ENCODE data around the gene DNASE1L2. TPM values are rescaled to one million over a fixed set of nuclear protein-coding genes. Genes with fewer than 3 reads are reported as not detected.

The DNASE1L2 gene
- total and polyA plus RNA-seq, 4 donors = 0.13 to 0.67 (median 0.28) TPM

- TF ChIP-seq FOXA1 (IDR thresholded peaks at IDR 0.05) (no peak), RXRA (IDR thresholded peaks at IDR 0.05) (no peak), TAF1 (conservative IDR thresholded peaks at IDR 0.05) (no peak), GABPA (IDR thresholded peaks at IDR 0.05 in 1 of 2, conservative IDR thresholded peaks at IDR 0.05 in 1 of 2) (no peak), HNF4G (IDR thresholded peaks at IDR 0.05) (no peak), HNF4A (conservative IDR thresholded peaks at IDR 0.05) (no peak), RAD21 (IDR thresholded peaks at IDR 0.05) (no peak)
- TF ChIP-seq, protein P1, sequence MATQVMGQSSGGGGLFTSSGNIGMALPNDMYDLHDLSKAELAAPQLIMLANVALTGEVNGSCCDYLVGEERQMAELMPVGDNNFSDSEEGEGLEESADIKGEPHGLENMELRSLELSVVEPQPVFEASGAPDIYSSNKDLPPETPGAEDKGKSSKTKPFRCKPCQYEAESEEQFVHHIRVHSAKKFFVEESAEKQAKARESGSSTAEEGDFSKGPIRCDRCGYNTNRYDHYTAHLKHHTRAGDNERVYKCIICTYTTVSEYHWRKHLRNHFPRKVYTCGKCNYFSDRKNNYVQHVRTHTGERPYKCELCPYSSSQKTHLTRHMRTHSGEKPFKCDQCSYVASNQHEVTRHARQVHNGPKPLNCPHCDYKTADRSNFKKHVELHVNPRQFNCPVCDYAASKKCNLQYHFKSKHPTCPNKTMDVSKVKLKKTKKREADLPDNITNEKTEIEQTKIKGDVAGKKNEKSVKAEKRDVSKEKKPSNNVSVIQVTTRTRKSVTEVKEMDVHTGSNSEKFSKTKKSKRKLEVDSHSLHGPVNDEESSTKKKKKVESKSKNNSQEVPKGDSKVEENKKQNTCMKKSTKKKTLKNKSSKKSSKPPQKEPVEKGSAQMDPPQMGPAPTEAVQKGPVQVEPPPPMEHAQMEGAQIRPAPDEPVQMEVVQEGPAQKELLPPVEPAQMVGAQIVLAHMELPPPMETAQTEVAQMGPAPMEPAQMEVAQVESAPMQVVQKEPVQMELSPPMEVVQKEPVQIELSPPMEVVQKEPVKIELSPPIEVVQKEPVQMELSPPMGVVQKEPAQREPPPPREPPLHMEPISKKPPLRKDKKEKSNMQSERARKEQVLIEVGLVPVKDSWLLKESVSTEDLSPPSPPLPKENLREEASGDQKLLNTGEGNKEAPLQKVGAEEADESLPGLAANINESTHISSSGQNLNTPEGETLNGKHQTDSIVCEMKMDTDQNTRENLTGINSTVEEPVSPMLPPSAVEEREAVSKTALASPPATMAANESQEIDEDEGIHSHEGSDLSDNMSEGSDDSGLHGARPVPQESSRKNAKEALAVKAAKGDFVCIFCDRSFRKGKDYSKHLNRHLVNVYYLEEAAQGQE (IDR thresholded peaks at IDR 0.05) = no peak
- TF ChIP-seq, protein P2, sequence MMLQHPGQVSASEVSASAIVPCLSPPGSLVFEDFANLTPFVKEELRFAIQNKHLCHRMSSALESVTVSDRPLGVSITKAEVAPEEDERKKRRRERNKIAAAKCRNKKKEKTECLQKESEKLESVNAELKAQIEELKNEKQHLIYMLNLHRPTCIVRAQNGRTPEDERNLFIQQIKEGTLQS (IDR thresholded peaks at IDR 0.05) = no peak
- Histone ChIP-seq H3K27me3 (ENCODE audit: control insufficient read depth in 4 of 4, insufficient read depth in 4 of 4, low read length in 3 of 4) (no peaks in the 10 kb centered on the region), H3K9ac (ENCODE audit: low read depth in 1 of 2, low read length in 2 of 2) (no peak overlapping the region), H3K4me1 (ENCODE audit: control insufficient read depth in 4 of 4, insufficient read depth in 4 of 4, low read length in 3 of 4) (no peaks in the 10 kb centered on the region), H3K4me3 (ENCODE audit: low read depth in 1 of 3, low read length in 3 of 3) (no peak overlapping the region), H3K27ac (ENCODE audit: low read depth in 1 of 2, low read length in 2 of 2) (no peak overlapping the region), H3K36me3 (ENCODE audit: control insufficient read depth in 4 of 4, insufficient read depth in 3 of 4, low read depth in 1 of 4, low read length in 3 of 4) (no peaks in the 10 kb centered on the region), H3K9me3 (ENCODE audit: control insufficient read depth in 4 of 4, low read length in 3 of 4) (no peaks in the 10 kb centered on the region)
- DNase-seq (ENCODE audit: low spot score) = no peak
- WGBS = 88% methylated on average over 24 of the region's 24 CpGs
Observed at GRCh38 chr16:2280981-2281542, 44.8 kb downstream of the DNASE1L2 start.

DNA sequence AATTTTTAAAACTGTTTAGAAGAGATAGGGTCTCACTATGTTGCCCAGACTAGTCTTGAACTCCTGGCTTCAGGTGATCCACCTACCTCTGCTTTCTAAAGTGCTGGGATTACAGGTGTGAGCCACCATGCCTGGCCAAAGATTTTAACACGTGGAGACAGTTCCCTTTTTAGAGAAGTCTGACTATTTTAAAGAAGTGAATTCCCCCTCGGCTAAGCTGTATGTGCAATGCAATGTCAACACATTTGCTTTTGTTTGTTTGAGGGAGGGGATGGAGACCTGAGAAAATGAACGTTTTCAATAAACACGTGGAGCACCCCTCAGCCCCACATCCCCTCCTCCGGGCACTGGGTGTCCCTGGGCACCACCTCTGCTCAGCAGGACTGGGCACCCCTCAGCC is 46.0 kb downstream of the DNASE1L2 start:
- WGBS = 55% methylated on average over 5 of the region's 5 CpGs
- Histone ChIP-seq H3K36me3 (ENCODE audit: control insufficient read depth in 4 of 4, insufficient read depth in 3 of 4, low read depth in 1 of 4, low read length in 3 of 4) (no peaks in the 10 kb centered on the region), H3K4me3 (ENCODE audit: low read depth in 1 of 3, low read length in 3 of 3) (no peak overlapping the region)

GRCh38 chr16:2282866-2283555 is 46.8 kb downstream of the DNASE1L2 start:
- Histone ChIP-seq H3K4me1 (ENCODE audit: control insufficient read depth in 4 of 4, insufficient read depth in 4 of 4, low read length in 3 of 4) (no peaks in the 10 kb centered on the region), H3K4me3 (ENCODE audit: low read depth in 1 of 3, low read length in 3 of 3) (no peak overlapping the region), H3K27ac (ENCODE audit: low read depth in 1 of 2, low read length in 2 of 2) (no peak overlapping the region), H3K36me3 (ENCODE audit: control insufficient read depth in 4 of 4, insufficient read depth in 3 of 4, low read depth in 1 of 4, low read length in 3 of 4) (no peaks in the 10 kb centered on the region), H3K27me3 (ENCODE audit: control insufficient read depth in 4 of 4, insufficient read depth in 4 of 4, low read length in 3 of 4) (no peaks in the 10 kb centered on the region), H3K9me3 (ENCODE audit: control insufficient read depth in 4 of 4, low read length in 3 of 4) (no peaks in the 10 kb centered on the region), H3K9ac (ENCODE audit: low read depth in 1 of 2, low read length in 2 of 2) (no peak overlapping the region)
- TF ChIP-seq, protein P3, sequence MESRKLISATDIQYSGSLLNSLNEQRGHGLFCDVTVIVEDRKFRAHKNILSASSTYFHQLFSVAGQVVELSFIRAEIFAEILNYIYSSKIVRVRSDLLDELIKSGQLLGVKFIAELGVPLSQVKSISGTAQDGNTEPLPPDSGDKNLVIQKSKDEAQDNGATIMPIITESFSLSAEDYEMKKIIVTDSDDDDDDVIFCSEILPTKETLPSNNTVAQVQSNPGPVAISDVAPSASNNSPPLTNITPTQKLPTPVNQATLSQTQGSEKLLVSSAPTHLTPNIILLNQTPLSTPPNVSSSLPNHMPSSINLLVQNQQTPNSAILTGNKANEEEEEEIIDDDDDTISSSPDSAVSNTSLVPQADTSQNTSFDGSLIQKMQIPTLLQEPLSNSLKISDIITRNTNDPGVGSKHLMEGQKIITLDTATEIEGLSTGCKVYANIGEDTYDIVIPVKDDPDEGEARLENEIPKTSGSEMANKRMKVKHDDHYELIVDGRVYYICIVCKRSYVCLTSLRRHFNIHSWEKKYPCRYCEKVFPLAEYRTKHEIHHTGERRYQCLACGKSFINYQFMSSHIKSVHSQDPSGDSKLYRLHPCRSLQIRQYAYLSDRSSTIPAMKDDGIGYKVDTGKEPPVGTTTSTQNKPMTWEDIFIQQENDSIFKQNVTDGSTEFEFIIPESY (IDR thresholded peaks at IDR 0.05) = no peak
- TF ChIP-seq EGR1 (IDR thresholded peaks at IDR 0.05; ENCODE audit: low read depth in 2 of 2) (no peak), RXRA (IDR thresholded peaks at IDR 0.05) (no peak), GABPA (IDR thresholded peaks at IDR 0.05 in 1 of 2, conservative IDR thresholded peaks at IDR 0.05 in 1 of 2) (no peak), FOXA1 (IDR thresholded peaks at IDR 0.05) (no peak)
- TF ChIP-seq, protein P4, sequence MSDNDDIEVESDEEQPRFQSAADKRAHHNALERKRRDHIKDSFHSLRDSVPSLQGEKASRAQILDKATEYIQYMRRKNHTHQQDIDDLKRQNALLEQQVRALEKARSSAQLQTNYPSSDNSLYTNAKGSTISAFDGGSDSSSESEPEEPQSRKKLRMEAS (IDR thresholded peaks at IDR 0.05) = no peak
- DNase-seq (ENCODE audit: low spot score) = no peak
- WGBS = 86% methylated on average over 26 of the region's 26 CpGs

More for the DNA sequence above, 46.0 kb downstream of the DNASE1L2 start:
- Histone ChIP-seq H3K4me1 (ENCODE audit: control insufficient read depth in 4 of 4, insufficient read depth in 4 of 4, low read length in 3 of 4) (no peaks in the 10 kb centered on the region), H3K9me3 (ENCODE audit: control insufficient read depth in 4 of 4, low read length in 3 of 4) (no peaks in the 10 kb centered on the region), H3K27ac (ENCODE audit: low read depth in 1 of 2, low read length in 2 of 2) (no peak overlapping the region), H3K27me3 (ENCODE audit: control insufficient read depth in 4 of 4, insufficient read depth in 4 of 4, low read length in 3 of 4) (no peaks in the 10 kb centered on the region), H3K9ac (ENCODE audit: low read depth in 1 of 2, low read length in 2 of 2) (no peak overlapping the region)
- DNase-seq (ENCODE audit: low spot score) = no peak
- no peak for TF ChIP-seq TAF1 (conservative IDR thresholded peaks at IDR 0.05)
- no peak for TF ChIP-seq YY1 (IDR thresholded peaks at IDR 0.05)

All from liver (tissue), 9 donors.